HCT116 (cell line): ENCODE data around the gene STAMBPL1. TPM values are rescaled to one million over a fixed set of nuclear protein-coding genes. Genes with fewer than 3 reads are reported as not detected.

Source experiments
- ATAC-seq: fragments of 200-7000 bp; cut with Tn5 transposase; 2 replicates; pipeline ENCODE4 v1.9.1; 2020; ENCODE audit warnings: mild to moderate bottlenecking, moderate library complexity
- BruUV-seq: library from RNA; stranded (reverse); fragments of 400-500 nt; replicated peaks from 2 replicates; lab custom pipeline; 2021; lab: Mats Ljungman, UMichigan
- CTCF ChIA-PET: fragments of 300-600 bp; sonication (Branson Sonifier 250); formaldehyde crosslinking; loops from one replicate; lab custom pipeline; 2021; ENCODE audit warnings: antibody characterized with exemption; lab: Charles Lee
- POLR2A ChIA-PET: fragments of 300-600, 350-600 bp; sonication (Branson Sonifier 250); formaldehyde crosslinking; loops from one replicate; lab custom pipeline; 2021; ENCODE audit warnings: antibody characterized with exemption; lab: Charles Lee
- RAD21 ChIA-PET, 2 experiments: fragments of 300-600 bp; sonication (Branson Sonifier 250); formaldehyde crosslinking; loops; one replicate each; lab custom pipeline; 2023; ENCODE audit warnings: low total read pairs in 2 of 2; ENCODE audit not compliant: uncharacterized antibody in 2 of 2, unreplicated experiment in 2 of 2, low non-redundant PET in 1 of 2; lab: Charles Lee
- DNase-seq: peaks from one replicate; pipeline ENCODE4 v3.0.0-alpha.2; 2010; ENCODE audit warnings: low read depth, low spot score
- H2AFZ ChIP-seq: fragments of 200-600 bp; shearing (Covaris generic), sonication (generic); 2 replicates; pipeline ENCODE4 v1.6.1; 2017; ENCODE audit warnings: low read depth, mixed run types, mixed read lengths, antibody characterized with exemption, low read length; ENCODE audit not compliant: poor library complexity, severe bottlenecking
- H3K27ac ChIP-seq: 2 replicates; pipeline ENCODE4 v1.5.1; 2012; ENCODE audit warnings: low read depth, low read length
- H3K27me3 ChIP-seq: fragments of 200-600 bp; sonication (generic); 2 replicates; pipeline ENCODE4 v1.6.1; 2016; ENCODE audit warnings: mixed run types, low read length, mixed read lengths; ENCODE audit not compliant: insufficient read depth
- H3K36me3 ChIP-seq, 2 experiments: fragments of 200-500 bp in 1 of 2; fragments of 200-600 bp in 1 of 2; sonication (Bioruptor generic) in 1 of 2; sonication (generic) in 1 of 2; 2 replicates each; pipeline versions ENCODE4 v1.5.1 to v1.6.1; 2014 to 2016; ENCODE audit warnings: low read length in 2 of 2, inconsistent platforms in 1 of 2, mixed read lengths in 1 of 2, mixed run types in 1 of 2; ENCODE audit not compliant: insufficient read depth in 2 of 2, control insufficient read depth in 1 of 2
- H3K4me1 ChIP-seq, 2 experiments: fragments of 200-600 bp in 1 of 2; sonication (generic) in 1 of 2; 2 replicates each; pipeline versions ENCODE4 v1.5.1 to v1.6.1; 2012 to 2017; ENCODE audit warnings: low read length in 2 of 2, inconsistent platforms in 1 of 2, mild to moderate bottlenecking in 1 of 2, mixed read lengths in 1 of 2, mixed run types in 1 of 2, moderate library complexity in 1 of 2; ENCODE audit not compliant: insufficient read depth in 2 of 2, control insufficient read depth in 1 of 2
- H3K4me2 ChIP-seq: fragments of 200-600 bp; sonication (generic); 2 replicates; pipeline ENCODE4 v1.6.1; 2017; ENCODE audit warnings: mixed run types, low read length, mixed read lengths
- H3K4me3 ChIP-seq, 2 experiments: fragments of 200-600 bp in 1 of 2; sonication (generic) in 1 of 2; replicated peaks in 1 of 2; 2 replicates each; pipeline ENCODE4 v1.5.1; 2011 to 2016; ENCODE audit warnings: low read length in 2 of 2, control low read depth in 1 of 2, low read depth in 1 of 2, mild to moderate bottlenecking in 1 of 2, mixed read lengths in 1 of 2, mixed run types in 1 of 2
- H3K79me2 ChIP-seq: fragments of 200-600 bp; sonication (generic); 2 replicates; pipeline ENCODE4 v1.6.1; 2017; ENCODE audit warnings: mild to moderate bottlenecking, mixed run types, low read length, moderate library complexity, mixed read lengths; ENCODE audit not compliant: insufficient read depth
- H3K9ac ChIP-seq: fragments of 200-600 bp; sonication (generic); 2 replicates; pipeline ENCODE4 v1.6.1; 2016; ENCODE audit warnings: low read length, mixed read lengths
- H3K9me2 ChIP-seq: fragments of 200-600 bp; sonication (generic), shearing (Covaris generic); 2 replicates; pipeline ENCODE4 v1.6.1; 2017; ENCODE audit warnings: mixed run types, mild to moderate bottlenecking, moderate library complexity; ENCODE audit not compliant: insufficient read depth
- H3K9me3 ChIP-seq, 2 experiments: fragments of 200-500 bp in 1 of 2; fragments of 200-600 bp in 1 of 2; sonication (Bioruptor generic) in 1 of 2; sonication (generic) in 1 of 2; 2 replicates each; pipeline ENCODE4 v1.6.1; 2014 to 2017; ENCODE audit warnings: low read length in 2 of 2, mixed read lengths in 2 of 2, inconsistent platforms in 1 of 2, low read depth in 1 of 2, mild to moderate bottlenecking in 1 of 2, mixed run types in 1 of 2, moderate library complexity in 1 of 2; ENCODE audit not compliant: control insufficient read depth in 1 of 2, insufficient read depth in 1 of 2
- H4K20me1 ChIP-seq: fragments of 200-600 bp; sonication (generic), shearing (Covaris generic); 2 replicates; pipeline ENCODE4 v1.6.1; 2017; ENCODE audit warnings: mixed run types, mild to moderate bottlenecking, moderate library complexity; ENCODE audit not compliant: insufficient read depth
- CBX3 ChIP-seq: IDR thresholded peaks from 2 replicates; pipeline ENCODE4 v1.6.1; 2012; ENCODE audit warnings: low read depth
- CEBPB ChIP-seq: IDR thresholded peaks from 2 replicates; pipeline ENCODE4 v1.6.1; 2012; ENCODE audit warnings: low read depth
- EGR1 ChIP-seq: IDR thresholded peaks from 2 replicates; pipeline ENCODE4 v1.6.1; 2012; ENCODE audit warnings: low read depth
- ELF1 ChIP-seq: IDR thresholded peaks from 2 replicates; pipeline ENCODE4 v1.6.1; 2012; ENCODE audit warnings: low read depth, borderline replicate concordance
- EZH2 ChIP-seq: fragments of 200-600 bp; sonication (generic); IDR thresholded peaks from 2 replicates; pipeline ENCODE4 v1.6.1; 2017; ENCODE audit warnings: antibody characterized with exemption, mixed run types
- EZH2phosphoT487 ChIP-seq: fragments of 200-600 bp; IDR thresholded peaks from 2 replicates; pipeline ENCODE4 v1.6.1; 2018; ENCODE audit warnings: antibody characterized with exemption, borderline replicate concordance
- FOSL1 ChIP-seq: IDR thresholded peaks from 2 replicates; pipeline ENCODE4 v1.6.1; 2012; ENCODE audit warnings: low read depth
- JUND ChIP-seq: IDR thresholded peaks from 2 replicates; pipeline ENCODE4 v1.6.1; 2012
- MAX ChIP-seq: IDR thresholded peaks from 2 replicates; pipeline ENCODE4 v1.6.1; 2012
- POLR2AphosphoS5 ChIP-seq: IDR thresholded peaks from 2 replicates; pipeline ENCODE4 v1.6.1; 2011; ENCODE audit warnings: mild to moderate bottlenecking, low read depth, low read length, moderate library complexity
- RAD21 ChIP-seq: IDR thresholded peaks from 2 replicates; pipeline ENCODE4 v1.6.1; 2012; ENCODE audit warnings: low read depth, mild to moderate bottlenecking
- SIN3A ChIP-seq: IDR thresholded peaks from 2 replicates; pipeline ENCODE4 v1.6.1; 2012; ENCODE audit warnings: low read depth
- SP1 ChIP-seq: IDR thresholded peaks from 2 replicates; pipeline ENCODE4 v1.6.1; 2012; ENCODE audit warnings: low read depth
- SRF ChIP-seq: IDR thresholded peaks from 2 replicates; pipeline ENCODE4 v1.6.1; 2012; ENCODE audit warnings: low read depth
- TCF7L2 ChIP-seq: IDR thresholded peaks from 2 replicates; pipeline ENCODE4 v1.7.0; 2011; ENCODE audit warnings: borderline replicate concordance, inconsistent platforms; ENCODE audit not compliant: insufficient read depth, insufficient read length; ENCODE audit errors: extremely low read depth
- YY1 ChIP-seq: IDR thresholded peaks from 2 replicates; pipeline ENCODE4 v1.6.1; 2011; ENCODE audit warnings: low read length, low read depth, moderate library complexity, mild to moderate bottlenecking; ENCODE audit not compliant: insufficient replicate concordance; ENCODE audit errors: extremely low read depth
- ZNF274 ChIP-seq: fragments of 200-500 bp; sonication (Bioruptor generic); IDR thresholded peaks from 2 replicates; pipeline ENCODE4 v1.6.1; 2014; ENCODE audit warnings: mild to moderate bottlenecking, low read depth, low read length, inconsistent platforms
- intact Hi-C: fragments of 100-400 bp; cut with micrococcal nuclease; formaldehyde crosslinking; loops from 2 replicates; pipeline ENCODE4 v1.10.0; 2022
- total RNA-seq: library from RNA; stranded (reverse); gene quantifications from one replicate; pipeline ENCODE4 v1.2.1, GENCODE V29; 2021; ENCODE audit not compliant: unreplicated experiment
- TF ChIP-seq, protein P1 (sequence below): IDR thresholded peaks from 2 replicates; pipeline ENCODE4 v1.6.1; 2011; ENCODE audit warnings: mild to moderate bottlenecking, low read length, moderate library complexity; ENCODE audit not compliant: insufficient replicate concordance; ENCODE audit errors: extremely low read depth
- TF ChIP-seq, protein P2 (sequence below): IDR thresholded peaks from 2 replicates; pipeline ENCODE4 v1.6.1; 2012

The STAMBPL1 gene
- total RNA-seq, 1 experiment from 2014 or later: 11.0 TPM

DNA sequence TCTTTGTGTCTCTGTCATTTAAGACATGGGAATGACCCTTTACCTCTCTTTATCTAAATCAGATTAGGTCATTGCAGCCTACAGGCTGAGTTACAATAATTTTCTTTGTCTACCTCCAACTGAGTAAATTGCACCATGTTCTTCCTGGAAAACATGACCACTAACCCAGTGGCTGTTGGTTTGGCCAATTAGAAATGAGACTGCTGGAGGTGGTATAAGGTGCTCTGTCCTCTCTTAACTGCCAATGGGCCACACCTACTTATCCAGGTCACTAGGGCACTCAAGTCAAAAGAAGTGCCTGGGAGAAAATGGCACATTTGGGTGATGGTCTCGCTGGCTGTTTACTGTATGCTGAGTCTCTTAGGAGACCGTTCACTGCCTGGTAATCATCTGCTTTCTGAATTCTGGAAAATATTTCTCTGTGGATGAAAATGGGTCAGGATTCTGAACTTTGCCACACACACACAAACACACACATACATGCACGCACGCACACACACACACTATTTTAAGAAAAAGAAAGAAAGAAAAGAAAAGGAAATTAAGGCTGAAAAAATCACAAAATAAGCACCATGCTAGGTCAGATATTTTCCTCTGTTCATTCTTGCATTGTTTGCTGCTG lies 16.4 kb downstream of the STAMBPL1 start (continued):
- TF ChIP-seq, protein P1, sequence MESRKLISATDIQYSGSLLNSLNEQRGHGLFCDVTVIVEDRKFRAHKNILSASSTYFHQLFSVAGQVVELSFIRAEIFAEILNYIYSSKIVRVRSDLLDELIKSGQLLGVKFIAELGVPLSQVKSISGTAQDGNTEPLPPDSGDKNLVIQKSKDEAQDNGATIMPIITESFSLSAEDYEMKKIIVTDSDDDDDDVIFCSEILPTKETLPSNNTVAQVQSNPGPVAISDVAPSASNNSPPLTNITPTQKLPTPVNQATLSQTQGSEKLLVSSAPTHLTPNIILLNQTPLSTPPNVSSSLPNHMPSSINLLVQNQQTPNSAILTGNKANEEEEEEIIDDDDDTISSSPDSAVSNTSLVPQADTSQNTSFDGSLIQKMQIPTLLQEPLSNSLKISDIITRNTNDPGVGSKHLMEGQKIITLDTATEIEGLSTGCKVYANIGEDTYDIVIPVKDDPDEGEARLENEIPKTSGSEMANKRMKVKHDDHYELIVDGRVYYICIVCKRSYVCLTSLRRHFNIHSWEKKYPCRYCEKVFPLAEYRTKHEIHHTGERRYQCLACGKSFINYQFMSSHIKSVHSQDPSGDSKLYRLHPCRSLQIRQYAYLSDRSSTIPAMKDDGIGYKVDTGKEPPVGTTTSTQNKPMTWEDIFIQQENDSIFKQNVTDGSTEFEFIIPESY: no peak
- no peak for TF ChIP-seq EZH2phosphoT487
- TF ChIP-seq TCF7L2: no peak

DNA sequence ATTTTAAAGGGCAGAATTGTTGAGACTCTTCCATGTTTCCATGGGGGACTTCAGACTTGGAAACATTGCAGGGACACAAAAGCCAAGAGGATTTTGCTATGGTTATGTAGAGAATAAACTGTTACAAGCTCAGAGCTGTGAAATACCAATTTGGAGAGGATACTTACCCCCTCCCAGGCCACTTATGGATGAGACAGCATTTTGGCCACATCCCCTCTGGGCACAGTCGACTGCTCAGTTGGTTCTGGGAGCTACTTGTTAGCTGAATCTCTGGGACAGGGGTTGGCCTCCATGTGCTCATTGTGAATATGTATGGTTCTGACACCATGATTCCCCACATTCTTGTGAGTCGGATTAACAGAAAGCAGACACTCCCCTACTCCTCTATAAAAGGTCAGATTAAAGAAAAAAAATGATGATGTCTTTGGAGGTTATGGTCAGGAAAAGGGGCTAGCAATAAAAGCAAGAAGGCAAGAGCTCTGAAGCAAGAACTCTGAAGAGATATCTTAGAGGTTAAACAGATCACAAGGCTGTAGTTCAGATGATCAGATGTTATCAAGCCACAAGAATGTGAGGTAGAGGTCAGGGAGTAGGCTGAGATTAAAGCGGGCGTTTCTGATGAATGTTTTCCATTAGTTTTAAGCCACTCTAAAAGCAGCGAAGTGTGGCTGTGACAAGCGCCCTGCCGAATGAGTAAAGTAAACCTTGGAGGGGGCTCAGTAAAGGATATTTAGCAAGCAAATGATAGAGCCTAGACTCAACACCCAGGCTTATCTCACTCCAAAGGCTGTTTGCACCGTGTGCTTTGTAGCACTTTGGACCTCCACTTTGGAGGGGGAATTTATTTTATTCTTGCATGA lies 17.2 kb downstream of the STAMBPL1 start:
- H3K27me3 ChIP-seq: no peaks in the 10 kb centered on the region
- H3K9me3 ChIP-seq: no peaks in the 10 kb centered on the region
- DNase-seq: peak; percentile 65
- no peak overlapping the region for H2AFZ ChIP-seq
- peaks cover 0 to 6% of the 10 kb centered on the region in 2 experiments; a peak in 1 of 4 replicates for H3K36me3 ChIP-seq
- peak; percentile 84 for ATAC-seq
- intact Hi-C loops: no loop called here
- H3K4me2 ChIP-seq: peak overlapping the region; percentile 70
- H3K79me2 ChIP-seq: peaks cover 4% of the 10 kb centered on the region; the same call in 1 of the 2 replicates
- TSS peak; percentile 71 for BruUV-seq
- POLR2A ChIA-PET: no interaction called here
- RAD21 ChIA-PET: no interaction called here
- peak overlapping the region; percentile 70 for H3K27ac ChIP-seq
- peak overlapping the region; percentile 54 for H3K9ac ChIP-seq
- CTCF ChIA-PET: interaction anchor here (1.3 kb wide), 1 partner anchor 61 kb away, joined by 3 read pairs; no protein-coding TSS in a partner anchor
- H3K9me2 ChIP-seq: no peaks in the 10 kb centered on the region
- H3K4me3 ChIP-seq: peak overlapping the region in 1 of 2 experiments; percentile 36; a peak in 2 of 4 replicates
- no peaks in the 10 kb centered on the region for H4K20me1 ChIP-seq
- H3K4me1 ChIP-seq: peaks cover 32 to 61% of the 10 kb centered on the region in 2 experiments
- TF ChIP-seq EZH2phosphoT487: no peak
- peak; percentile 68 for TF ChIP-seq SP1
- peak; percentile 77 for TF ChIP-seq JUND
- TF ChIP-seq ZNF274: no peak
- no peak for TF ChIP-seq YY1
- 0 out of 2 replicates have a peak, but pooled peaks have one; percentile 3 for TF ChIP-seq EGR1
- TF ChIP-seq SRF: no peak
- 0 out of 2 replicates have a peak, but pooled peaks have one; percentile 21 for TF ChIP-seq MAX
- peak; percentile 45; the same call in 1 of the 2 replicates for TF ChIP-seq POLR2AphosphoS5
- no peak; the same call in 1 of the 2 replicates for TF ChIP-seq CBX3
- peak; percentile 92 for TF ChIP-seq TCF7L2
- TF ChIP-seq ELF1: no peak
- TF ChIP-seq SIN3A: peak; percentile 25; the same call in 1 of the 2 replicates
- no peak for TF ChIP-seq EZH2
- TF ChIP-seq CEBPB: peak; percentile 37; the same call in 1 of the 2 replicates
- TF ChIP-seq RAD21: no peak; the same call in 1 of the 2 replicates
- TF ChIP-seq, protein P2, sequence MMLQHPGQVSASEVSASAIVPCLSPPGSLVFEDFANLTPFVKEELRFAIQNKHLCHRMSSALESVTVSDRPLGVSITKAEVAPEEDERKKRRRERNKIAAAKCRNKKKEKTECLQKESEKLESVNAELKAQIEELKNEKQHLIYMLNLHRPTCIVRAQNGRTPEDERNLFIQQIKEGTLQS: no peak
- TF ChIP-seq FOSL1: peak; percentile 65
